PC-9 (cell line): Measurements from ENCODE around the gene ADARB2. TPM values are rescaled to one million over a fixed set of nuclear protein-coding genes. Genes with fewer than 3 reads are reported as not detected.

Experiments used
- BruUV-seq: library from RNA; stranded (reverse); fragments of 400-500 nt; replicated peaks from 2 replicates; lab custom pipeline; 2021; lab: Mats Ljungman, UMichigan
- CTCF ChIA-PET: fragments of 300-600 bp; sonication (Branson Sonifier 250); formaldehyde crosslinking; loops from one replicate; lab custom pipeline; 2022; ENCODE audit warnings: antibody characterized with exemption; lab: Charles Lee
- POLR2A ChIA-PET: fragments of 300-600 bp; sonication (Branson Sonifier 250); formaldehyde crosslinking; loops from one replicate; lab custom pipeline; 2022; ENCODE audit warnings: antibody characterized with exemption; ENCODE audit not compliant: unreplicated experiment; lab: Charles Lee
- DNase-seq, 2 experiments: peaks; one replicate each; pipeline versions ENCODE4 v3.0.0 to v3.0.0-alpha.2; 2015 to 2022; ENCODE audit warnings: mixed read lengths in 1 of 2
- H2AFZ ChIP-seq: fragments of 200-600 bp; sonication (generic); 2 replicates; pipeline ENCODE4 v1.8.1; 2017; ENCODE audit warnings: antibody characterized with exemption
- H3F3A ChIP-seq: fragments of 200-600 bp; sonication (generic); 2 replicates; pipeline ENCODE4 v1.8.1; 2017; ENCODE audit warnings: antibody characterized with exemption, mild to moderate bottlenecking, low read depth; ENCODE audit not compliant: insufficient read depth
- H3K27ac ChIP-seq: fragments of 200-600 bp; sonication (generic); 2 replicates; pipeline ENCODE4 v1.6.1; 2016; ENCODE audit warnings: mixed run types
- H3K27me3 ChIP-seq: fragments of 200-600 bp; sonication (generic); 2 replicates; pipeline ENCODE4 v1.6.1; 2016; ENCODE audit warnings: low read depth, mixed run types; ENCODE audit not compliant: insufficient read depth
- H3K36me3 ChIP-seq: fragments of 200-600 bp; sonication (generic); 2 replicates; pipeline ENCODE4 v1.6.1; 2016; ENCODE audit warnings: low read depth, mixed run types
- H3K4me1 ChIP-seq: fragments of 200-600 bp; sonication (generic); replicated peaks from 2 replicates; pipeline ENCODE4 v1.6.1; 2016; ENCODE audit warnings: mixed run types; ENCODE audit not compliant: insufficient read depth
- H3K4me2 ChIP-seq: fragments of 200-600 bp; sonication (generic); 2 replicates; pipeline ENCODE4 v1.6.1; 2017; ENCODE audit warnings: mixed run types
- H3K4me3 ChIP-seq: fragments of 200-600 bp; sonication (generic); 2 replicates; pipeline ENCODE4 v1.6.1; 2016; ENCODE audit warnings: mixed run types
- H3K79me2 ChIP-seq: fragments of 200-600 bp; sonication (generic); 2 replicates; pipeline ENCODE4 v1.6.1; 2017; ENCODE audit warnings: low read depth, mixed run types
- H3K9me2 ChIP-seq: fragments of 200-600 bp; sonication (generic); 2 replicates; pipeline ENCODE4 v1.8.1; 2017; ENCODE audit warnings: mild to moderate bottlenecking; ENCODE audit not compliant: insufficient read depth
- H3K9me3 ChIP-seq: fragments of 200-600 bp; sonication (generic); 2 replicates; pipeline ENCODE4 v1.8.1; 2016; ENCODE audit warnings: low read depth; ENCODE audit not compliant: insufficient read depth
- H4K20me1 ChIP-seq: fragments of 200-600 bp; sonication (generic); 2 replicates; pipeline ENCODE4 v1.8.1; 2017; ENCODE audit not compliant: insufficient read depth
- CTCF ChIP-seq: fragments of 200-600 bp; sonication (generic); conservative IDR thresholded peaks from 2 replicates; pipeline ENCODE4 v1.6.1; 2017; ENCODE audit warnings: mixed run types, antibody characterized with exemption, mild to moderate bottlenecking, moderate library complexity
- EZH2 ChIP-seq: fragments of 200-600 bp; sonication (generic); IDR thresholded peaks from 2 replicates; pipeline ENCODE4 v1.8.0; 2017; ENCODE audit warnings: antibody characterized with exemption, low read depth
- intact Hi-C: fragments of 100-400 bp; cut with micrococcal nuclease; formaldehyde crosslinking; loops from one replicate; pipeline ENCODE4 v1.10.0; 2022; ENCODE audit not compliant: unreplicated experiment
- total RNA-seq: library from RNA; stranded (reverse); gene quantifications from 2 replicates; pipeline ENCODE4 v1.2.3, GENCODE V29; 2021

Gene ADARB2
- total RNA-seq, 1 experiment from 2014 or later, result not detected

- POLR2A ChIA-PET, result no interaction called here
- Histone ChIP-seq H2AFZ (no peak overlapping the region), H3K9me2 (no peaks in the 10 kb centered on the region), H3K4me2 (no peak overlapping the region), H3K4me1 (no peaks in the 10 kb centered on the region), H3F3A (no peaks in the 10 kb centered on the region), H4K20me1 (no peaks in the 10 kb centered on the region), H3K36me3 (no peaks in the 10 kb centered on the region), H3K9me3 (no peaks in the 10 kb centered on the region), H3K27ac (no peak overlapping the region), H3K27me3 (peaks cover 50% of the 10 kb centered on the region), H3K79me2 (no peaks in the 10 kb centered on the region), H3K4me3 (no peak overlapping the region)
- no peak for DNase-seq
- TF ChIP-seq CTCF (no peak), EZH2 (no peak)
- CTCF ChIA-PET, result no interaction called here
- intact Hi-C loops, result no loop called here
- no TSS peak for BruUV-seq
Measured at GRCh38 chr10:1596482-1597099, 140.7 kb downstream of the ADARB2 start.

GRCh38 chr10:1595726-1596125 is 141.6 kb downstream of the ADARB2 start:
- H2AFZ ChIP-seq, result no peak overlapping the region
- H3K79me2 ChIP-seq, result no peaks in the 10 kb centered on the region
- no peaks in the 10 kb centered on the region for H3K9me3 ChIP-seq
- H3K4me1 ChIP-seq, result no peaks in the 10 kb centered on the region
- no peak for DNase-seq
- TF ChIP-seq EZH2 (no peak), CTCF (no peak)
- peaks cover 48% of the 10 kb centered on the region for H3K27me3 ChIP-seq
- BruUV-seq, result no TSS peak
- no peaks in the 10 kb centered on the region for H3K9me2 ChIP-seq
- H3K4me3 ChIP-seq, result no peak overlapping the region
- no peak overlapping the region for H3K27ac ChIP-seq
- no peaks in the 10 kb centered on the region for H3F3A ChIP-seq
- no peaks in the 10 kb centered on the region for H4K20me1 ChIP-seq
- POLR2A ChIA-PET, result no interaction called here
- no peak overlapping the region for H3K4me2 ChIP-seq
- H3K36me3 ChIP-seq, result no peaks in the 10 kb centered on the region
- CTCF ChIA-PET, result no interaction called here
- intact Hi-C loops, result no loop called here

GRCh38 chr10:1595242-1595600 is 142.1 kb downstream of the ADARB2 start:
- CTCF ChIA-PET, result no interaction called here

More at GRCh38 chr10:1595242-1595600, 142.1 kb downstream of the ADARB2 start:
- intact Hi-C loops, result no loop called here
- Histone ChIP-seq H3K4me3 (no peak overlapping the region), H3K79me2 (no peaks in the 10 kb centered on the region), H3F3A (no peaks in the 10 kb centered on the region), H2AFZ (no peak overlapping the region), H3K4me1 (no peaks in the 10 kb centered on the region), H3K36me3 (no peaks in the 10 kb centered on the region), H3K4me2 (no peak overlapping the region), H3K27ac (no peak overlapping the region), H4K20me1 (no peaks in the 10 kb centered on the region), H3K9me2 (no peaks in the 10 kb centered on the region), H3K27me3 (peaks cover 45% of the 10 kb centered on the region), H3K9me3 (no peaks in the 10 kb centered on the region)
- POLR2A ChIA-PET, result no interaction called here
- no TSS peak for BruUV-seq
- TF ChIP-seq EZH2 (no peak), CTCF (no peak)
- no peak for DNase-seq
